ENCODE data around the gene RNF133.
"Not testable (repeated sequence)": the region's sequence is repeated elsewhere in the genome, so short reads cannot be mapped to it uniquely, and the experiment has no call there.

The RNF133 gene

DNA sequence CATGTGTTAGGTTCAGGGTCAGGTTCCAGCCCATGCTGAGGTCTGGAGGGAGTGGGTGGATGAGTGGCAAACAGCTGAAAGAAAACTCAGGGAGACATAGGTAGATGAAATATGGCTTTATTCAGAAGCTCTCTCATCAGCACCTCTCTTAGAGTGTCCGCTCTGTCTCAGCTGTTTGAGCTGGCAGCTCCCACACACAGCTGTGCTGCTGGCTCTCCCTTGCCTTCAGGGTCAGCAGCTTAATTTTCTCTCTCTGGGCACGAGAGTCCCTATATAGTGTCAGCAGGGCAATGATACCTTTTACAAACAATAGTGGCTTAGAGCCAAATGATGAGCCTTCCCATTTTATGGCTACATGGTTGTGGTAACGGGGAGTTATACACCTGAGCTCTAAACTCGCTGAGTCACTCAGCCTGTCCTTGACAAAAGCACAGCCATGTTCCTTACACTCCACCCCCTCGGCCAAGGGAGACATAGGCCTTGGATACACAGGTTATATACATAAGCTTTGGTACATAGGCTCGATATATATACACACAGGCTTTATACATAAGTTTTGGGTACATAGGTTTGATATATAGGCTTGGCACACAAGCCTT is 10.4 kb downstream of the RNF133 start:
- no peak for DNase-seq

DNA sequence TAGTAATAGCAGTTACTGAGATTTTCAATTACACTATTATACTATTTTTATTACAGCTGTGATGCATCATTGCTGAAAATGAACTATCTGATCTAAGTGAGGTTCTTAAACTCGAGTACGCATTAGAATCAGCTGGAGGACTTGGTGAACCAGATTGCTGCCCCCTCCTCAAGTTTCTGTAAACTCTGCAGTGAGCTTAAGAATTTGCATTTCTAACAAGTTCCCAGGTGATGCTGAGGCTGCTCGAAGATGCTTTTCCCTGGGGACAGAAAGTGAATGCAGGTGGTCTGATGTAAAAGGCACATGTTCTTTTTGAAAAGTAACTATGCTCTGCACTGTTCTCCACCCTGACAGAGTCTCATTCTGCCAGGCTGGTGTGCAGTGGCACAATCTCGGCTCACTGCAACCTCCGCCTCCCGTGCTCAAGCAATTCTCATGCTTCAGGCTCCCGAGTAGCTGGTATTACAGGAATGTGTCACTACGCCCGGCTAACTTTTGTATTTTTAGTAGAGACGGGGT is 12.5 kb downstream of the RNF133 start:
- no peak for DNase-seq

DNA sequence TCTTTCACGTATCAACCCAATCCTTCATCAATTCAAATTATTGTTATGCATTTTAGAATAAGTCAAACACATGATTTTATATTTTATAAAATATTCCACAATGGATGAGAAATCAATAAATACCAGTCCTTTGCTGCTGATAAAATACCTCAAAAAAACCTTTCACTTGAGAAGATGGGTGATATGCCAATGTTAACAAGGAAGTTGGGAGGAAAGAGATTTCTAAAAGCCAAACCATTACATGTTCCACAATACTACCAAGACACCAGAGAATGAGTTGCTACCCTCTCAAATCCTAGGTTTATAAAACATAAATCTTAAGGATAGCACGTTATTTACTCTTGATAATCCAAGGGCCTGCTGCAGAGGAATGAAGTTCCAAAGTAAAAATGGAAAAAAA is 14.4 kb downstream of the RNF133 start:
- DNase-seq, result no peak

DNA sequence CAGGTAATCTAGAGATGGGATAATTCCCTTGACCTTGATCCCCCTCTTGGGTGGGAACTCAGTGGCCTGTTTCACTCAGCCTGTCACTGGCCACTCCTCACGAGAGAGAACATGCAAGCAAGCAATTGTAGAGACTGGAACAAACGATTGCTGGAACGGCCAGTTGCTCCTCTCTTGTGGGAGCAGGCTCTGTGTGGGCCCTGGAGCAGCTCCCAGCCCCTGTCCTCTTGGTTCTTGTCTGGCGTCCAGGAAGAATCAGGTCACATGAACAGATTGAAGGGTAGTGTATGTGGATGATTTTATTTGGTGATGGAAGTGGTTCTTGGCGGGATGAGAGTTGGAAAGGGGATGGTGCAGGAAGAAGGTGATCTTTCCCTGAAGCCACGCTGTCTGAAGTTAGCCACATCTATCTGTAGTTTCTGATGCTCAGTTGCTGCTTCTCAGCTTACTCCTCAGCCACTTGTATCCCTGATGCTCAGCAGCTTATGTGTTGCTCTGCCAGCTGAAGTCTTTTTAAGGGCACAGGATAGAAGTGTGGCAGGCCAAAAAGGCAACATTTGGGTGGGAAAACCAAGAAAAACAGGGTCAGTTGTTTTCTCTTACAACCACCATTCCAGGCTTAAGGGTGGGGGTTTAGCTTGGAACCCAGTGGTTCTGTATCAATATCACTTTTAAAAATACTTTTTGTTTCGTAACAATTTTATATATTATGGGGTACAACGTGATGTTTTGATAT is 15.9 kb downstream of the RNF133 start:
- no peak for DNase-seq

DNA sequence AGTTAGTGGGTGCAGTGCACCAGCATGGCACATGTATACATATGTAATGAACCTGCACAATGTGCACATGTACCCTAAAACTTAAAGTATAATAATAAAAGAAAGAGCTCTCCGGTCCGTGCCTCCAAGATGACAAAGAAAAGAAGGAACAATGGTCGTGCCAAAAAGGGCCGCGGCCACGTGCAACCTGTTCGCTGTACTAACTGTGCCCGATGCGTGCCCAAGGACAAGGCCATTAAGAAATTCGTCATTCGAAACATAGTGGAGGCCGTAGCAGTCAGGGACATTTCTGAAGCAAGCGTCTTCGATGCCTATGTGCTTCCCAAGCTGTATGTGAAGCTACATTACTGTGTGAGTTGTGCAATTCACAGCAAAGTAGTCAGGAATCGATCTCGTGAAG is 17.7 kb downstream of the RNF133 start:
- DNase-seq, result not testable (repeated sequence)

DNA sequence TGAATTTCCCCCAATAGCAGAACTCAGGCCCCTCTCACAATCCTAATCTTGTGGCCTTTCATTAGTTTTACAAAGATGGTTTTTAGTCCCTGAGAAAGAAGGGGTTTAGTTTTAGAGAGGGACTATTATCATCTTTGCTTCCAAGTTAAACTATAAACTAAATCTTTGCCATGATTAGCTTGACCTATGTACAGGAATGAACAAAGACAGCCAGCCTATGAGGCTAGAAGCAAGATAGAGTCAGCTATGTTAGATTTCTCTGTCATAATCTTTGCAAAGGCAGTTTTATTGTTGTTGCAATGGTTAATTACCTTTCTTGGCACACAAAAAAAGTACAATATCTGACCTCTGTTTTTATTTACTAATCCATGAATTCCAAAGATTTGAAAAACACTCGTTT is 19.1 kb downstream of the RNF133 start:
- DNase-seq, result no peak

DNA sequence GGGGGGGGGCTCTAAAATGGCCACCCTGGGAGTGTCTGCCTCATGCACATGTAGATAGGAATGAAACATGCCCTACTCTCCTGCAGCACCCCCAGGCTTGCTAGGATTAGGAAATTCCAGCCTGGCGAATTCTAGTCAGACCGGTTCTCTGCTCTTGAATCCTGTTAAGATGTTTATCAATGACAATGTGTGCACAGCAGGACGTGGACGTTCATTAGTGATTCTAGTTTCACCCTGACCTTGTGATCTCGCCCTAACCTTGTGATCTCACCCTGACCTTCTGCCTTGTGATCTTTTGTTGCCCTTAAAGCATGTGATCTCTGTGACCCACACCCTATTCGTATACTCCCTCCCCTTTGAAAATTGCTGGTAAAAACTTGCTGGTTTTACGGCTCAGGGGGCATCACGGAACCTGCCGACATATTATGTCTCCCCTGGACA is 19.6 kb downstream of the RNF133 start:
- peak; percentile 37 for DNase-seq

DNA sequence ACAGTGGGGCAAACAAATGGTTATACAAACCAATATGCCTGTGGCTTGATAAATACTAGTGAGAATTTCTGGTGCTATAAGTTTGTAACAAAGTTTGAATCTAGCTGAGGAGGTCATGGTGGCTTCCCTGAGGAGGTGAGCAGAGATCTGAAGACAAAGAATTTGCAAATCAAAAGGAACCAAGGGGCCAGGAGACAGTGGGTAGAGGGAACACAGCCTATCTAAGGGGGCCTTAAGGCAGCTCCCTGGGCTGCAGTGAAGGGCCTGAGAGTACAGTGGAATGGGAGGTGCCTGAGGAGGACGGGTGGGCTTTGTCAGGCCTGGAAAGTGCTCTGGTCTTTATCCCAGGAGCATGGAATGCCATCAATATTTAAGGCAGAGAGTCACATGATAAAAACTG is 21.8 kb downstream of the RNF133 start:
- no peak for DNase-seq

DNA sequence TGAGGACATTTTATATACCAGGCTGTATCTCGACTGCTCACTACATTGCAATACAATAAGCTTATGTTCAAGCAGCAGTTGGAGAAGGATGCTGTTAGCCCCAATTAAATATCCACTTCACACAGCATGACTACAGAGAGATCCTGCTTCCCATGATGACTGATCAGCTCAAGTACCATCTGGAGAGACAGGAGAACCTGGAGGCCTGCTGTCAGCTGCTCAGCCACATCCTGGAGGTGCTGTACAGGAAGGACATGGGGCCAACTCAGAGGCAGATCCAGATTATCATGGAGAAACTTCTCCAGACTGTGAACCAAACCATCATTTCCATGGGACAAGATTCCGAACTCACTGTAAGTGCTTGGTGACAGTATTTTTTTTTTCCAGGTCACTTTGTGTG is 22.5 kb downstream of the RNF133 start:
- peak; percentile 69 for DNase-seq

DNA sequence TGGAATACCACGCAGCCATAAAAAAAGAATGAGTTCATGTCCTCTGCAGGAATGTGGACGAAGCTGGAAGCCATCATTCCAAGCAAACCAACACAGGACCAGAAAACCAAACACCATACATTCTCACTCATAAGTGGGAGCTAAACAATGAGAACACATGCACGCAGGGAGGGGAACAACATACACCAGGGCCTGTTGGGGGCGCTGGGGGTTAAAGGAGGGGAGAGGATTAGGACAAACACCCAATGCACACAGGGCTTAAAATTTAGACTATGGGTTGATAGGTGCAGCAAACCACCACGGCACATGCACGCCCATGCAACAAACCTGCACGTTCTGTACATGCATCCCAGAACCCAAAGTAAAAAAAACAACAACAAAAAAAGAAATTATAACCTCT is 23.3 kb downstream of the RNF133 start:
- DNase-seq, result no peak

DNA sequence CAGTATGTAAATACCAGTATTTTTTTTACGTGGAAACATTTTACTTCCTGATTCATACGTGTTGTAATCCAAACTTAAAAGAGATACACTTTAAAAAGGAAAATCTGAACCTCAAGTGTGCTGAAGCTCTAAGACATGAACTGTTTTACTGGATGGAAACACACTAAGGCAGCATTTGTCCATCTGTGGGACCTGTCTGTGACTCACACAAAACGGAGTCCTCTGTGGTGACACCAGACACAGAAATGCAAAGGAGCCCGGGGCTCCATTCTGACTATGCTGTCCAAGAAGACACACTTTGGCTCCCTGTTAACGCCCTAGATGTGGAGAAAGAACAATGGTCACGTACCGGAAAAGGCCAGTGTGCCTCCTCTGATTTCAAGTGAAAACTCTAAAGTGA is 23.9 kb downstream of the RNF133 start:
- no peak for DNase-seq

DNA sequence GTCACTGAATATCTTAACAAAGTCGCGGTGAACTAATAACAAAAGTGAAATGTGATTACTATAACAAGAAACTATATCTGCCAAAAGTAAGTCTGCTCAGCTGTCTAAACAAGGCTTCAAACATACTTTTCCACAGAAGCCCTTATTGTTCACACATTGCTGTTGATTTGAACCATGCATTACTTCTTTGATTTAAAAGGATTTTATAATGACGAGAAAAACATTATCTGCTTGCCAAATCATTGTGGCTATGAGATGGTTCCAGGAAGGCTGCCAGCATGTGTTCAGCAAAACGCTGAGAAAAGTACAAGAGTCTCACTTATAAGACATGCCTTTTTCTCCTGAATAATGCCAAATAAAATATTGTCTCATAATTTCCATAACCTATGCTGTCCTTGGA is 24.4 kb downstream of the RNF133 start:
- DNase-seq, result no peak

DNA sequence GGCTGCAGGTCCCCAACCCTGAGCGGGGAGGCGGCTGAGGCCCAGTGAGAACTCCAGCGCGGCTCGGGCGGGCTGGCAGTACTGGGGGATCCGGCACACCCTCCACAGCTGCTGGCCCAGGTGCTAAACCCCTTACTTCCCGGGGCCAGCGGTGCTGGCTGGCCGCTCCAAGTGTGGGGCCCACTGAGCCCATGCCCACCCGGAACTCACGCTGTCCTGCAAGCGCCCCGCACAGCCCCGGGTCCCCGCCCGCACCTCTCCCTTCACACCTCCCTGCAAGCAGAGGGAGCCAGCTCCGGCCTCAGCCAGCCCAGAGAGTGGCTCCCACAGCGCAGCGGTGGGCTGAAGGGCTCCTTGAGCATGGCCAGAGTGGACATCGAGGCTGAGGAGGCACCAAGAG is 25.0 kb downstream of the RNF133 start:
- no peak for DNase-seq

DNA sequence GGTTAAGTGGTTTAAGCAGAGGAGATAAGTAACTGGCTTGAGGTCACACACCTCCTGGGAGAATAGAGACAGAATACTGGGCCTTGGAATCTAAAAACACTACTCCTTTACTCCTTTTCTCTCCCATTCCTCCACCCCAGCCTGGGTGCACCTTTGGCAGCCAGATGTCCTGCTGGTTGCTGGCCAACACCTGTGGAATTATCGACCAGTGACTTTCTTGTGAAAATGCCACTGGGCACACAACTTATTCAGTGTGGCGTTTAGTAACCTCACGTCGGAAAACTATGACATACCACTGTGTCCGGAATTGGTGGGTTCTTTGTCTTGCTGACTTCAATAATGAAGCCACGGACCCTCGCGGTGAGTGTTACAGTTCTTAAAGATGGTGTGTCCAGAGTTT is 26.4 kb downstream of the RNF133 start:
- DNase-seq, result no peak

DNA sequence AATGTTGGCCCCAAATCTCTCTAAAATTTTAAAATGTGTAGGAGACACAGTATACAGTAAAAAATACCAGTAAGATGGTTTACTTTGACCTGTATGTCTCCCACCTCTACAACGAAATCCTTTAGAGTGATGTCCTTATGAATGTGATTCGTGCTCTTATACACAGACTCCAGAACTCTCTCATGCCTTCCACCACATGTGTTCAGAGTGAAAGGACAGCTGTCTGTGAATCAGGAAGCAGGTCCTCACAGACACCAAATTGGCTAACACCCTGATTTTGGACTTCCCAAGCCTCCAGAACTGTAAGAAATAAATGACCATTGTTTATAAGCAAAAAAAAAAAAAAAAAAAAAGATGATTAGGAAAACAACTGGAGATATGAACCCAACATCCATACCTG is 35.2 kb downstream of the RNF133 start:
- DNase-seq, result no peak

DNA sequence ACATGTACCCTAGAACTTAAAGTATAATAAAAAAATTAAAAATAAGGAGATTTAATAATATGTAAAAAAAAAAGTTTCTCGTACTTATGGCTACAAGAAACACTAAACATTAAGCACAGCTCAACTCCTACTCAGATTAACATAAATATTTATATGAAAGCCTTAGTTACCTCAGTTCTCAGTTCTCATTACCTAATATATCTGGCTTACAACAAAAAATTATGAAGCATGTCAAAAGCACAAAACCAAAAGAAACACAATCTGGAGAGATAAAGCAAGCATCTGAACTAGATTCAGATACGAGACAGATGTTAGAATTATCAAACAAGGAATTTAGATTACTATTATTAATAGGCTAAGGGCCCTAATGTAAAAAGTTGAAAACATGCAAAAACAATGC is 40.1 kb downstream of the RNF133 start:
- DNase-seq, result no peak

DNA sequence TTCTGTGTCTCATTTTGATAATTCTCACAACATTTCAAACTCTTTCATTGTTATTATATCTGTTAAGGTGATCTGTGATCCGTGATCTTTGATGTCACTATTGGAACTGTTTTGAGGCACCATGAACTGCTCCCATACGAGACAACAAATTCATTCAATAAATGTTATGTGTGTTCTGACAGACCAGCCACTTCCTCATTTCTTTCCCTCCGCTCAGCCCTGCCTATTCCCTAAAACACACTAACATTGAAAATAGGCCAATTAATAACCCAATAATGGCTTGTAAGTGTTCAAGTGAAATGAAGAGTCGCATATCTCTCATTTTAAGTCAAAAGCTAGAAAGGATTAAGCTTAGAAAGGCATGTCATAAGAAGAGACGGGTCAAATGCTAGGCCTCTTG is 45.2 kb downstream of the RNF133 start:
- DNase-seq, result no peak

DNA sequence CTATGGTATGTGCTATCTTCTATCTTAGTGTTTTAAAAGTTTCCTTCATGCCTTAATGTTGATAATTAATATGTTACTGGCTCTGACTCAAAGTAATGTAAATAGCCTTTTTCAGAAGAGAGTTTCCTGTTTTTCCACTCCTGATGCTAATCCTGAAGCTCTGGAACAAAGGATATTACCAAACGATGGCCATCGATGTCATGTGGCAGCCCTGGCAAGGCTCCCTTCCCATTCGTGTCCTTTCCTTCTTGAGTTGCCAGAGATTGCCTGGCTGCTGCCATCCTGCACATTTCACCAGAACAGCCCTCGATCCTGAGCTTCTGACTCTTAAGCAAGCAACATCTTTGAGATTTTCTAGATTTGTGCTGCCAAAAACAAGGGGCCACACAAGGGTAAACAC is 46.0 kb downstream of the RNF133 start:
- no peak for DNase-seq

DNA sequence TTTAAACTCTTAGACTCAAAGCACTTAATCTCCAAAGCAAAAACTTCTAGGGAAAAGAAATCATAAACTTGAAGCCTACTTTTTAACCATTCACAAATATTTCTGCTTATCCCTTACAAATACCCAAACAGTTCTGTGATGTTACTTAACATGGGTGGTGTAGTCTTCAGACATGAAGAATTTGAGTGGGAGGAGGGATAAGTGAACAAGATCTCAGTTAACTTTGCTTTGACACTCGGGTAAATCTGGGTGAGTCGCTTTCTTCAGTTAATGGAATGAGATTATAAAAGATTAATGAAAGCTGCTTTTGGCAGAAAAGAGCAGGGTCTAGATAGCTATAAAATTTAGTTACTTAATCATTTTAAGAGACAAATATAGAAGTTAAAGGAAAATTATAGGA is 47.5 kb downstream of the RNF133 start:
- no peak for DNase-seq

Measured in NCI-H510A (cell line).